Vagina (tissue), 2 donors: ENCODE results near the gene RBM4. TPM values are rescaled to one million over a fixed set of nuclear protein-coding genes. Genes with fewer than 3 reads are reported as not detected.
"Not testable (repeated sequence)": the region's sequence is repeated elsewhere in the genome, so short reads cannot be mapped to it uniquely, and the experiment has no call there.

Source experiments
- DNase-seq, 2 donors: peaks; one replicate each; pipeline ENCODE4 v3.0.0-alpha.2; 2017; ENCODE audit errors: extremely low spot score in 2 of 2
- H3K27ac ChIP-seq: fragments of 200-600 bp; sonication (generic); one replicate; pipeline ENCODE4 v1.5.1; 2019
- H3K27me3 ChIP-seq: fragments of 200-600 bp; sonication (generic); one replicate; pipeline ENCODE4 v1.5.1; 2019
- H3K36me3 ChIP-seq, 2 donors: fragments of 200-600 bp; sonication (generic); one replicate each; pipeline ENCODE4 v1.5.1; 2017 to 2019
- H3K4me1 ChIP-seq: fragments of 200-600 bp; sonication (generic); one replicate; pipeline ENCODE4 v1.5.1; 2019
- H3K4me3 ChIP-seq, 2 donors: fragments of 200-600 bp; sonication (generic); 1 replicate in 1 of 2; 2 replicates in 1 of 2; pipeline ENCODE4 v1.5.1; 2016 to 2019
- H3K9me3 ChIP-seq: fragments of 200-600 bp; sonication (generic); one replicate; pipeline ENCODE4 v1.5.1; 2019
- CTCF ChIP-seq, 3 experiments: fragments of 450-650 bp in 2 of 3; fragments of 200-600 bp in 1 of 3; sonication (generic) in 1 of 3; IDR thresholded peaks; one replicate each; pipeline ENCODE4 v1.5.1; 2017 to 2019; ENCODE audit warnings: antibody characterized with exemption in 3 of 3, mild to moderate bottlenecking in 2 of 3, moderate library complexity in 2 of 3
- POLR2A ChIP-seq, 2 donors: fragments of 450-650 bp; IDR thresholded peaks; one replicate each; pipeline ENCODE4 v1.6.1; 2017; ENCODE audit warnings: antibody characterized with exemption in 2 of 2, mild to moderate bottlenecking in 2 of 2, moderate library complexity in 2 of 2
- POLR2AphosphoS5 ChIP-seq, 2 donors: sonication (generic); formaldehyde crosslinking; IDR thresholded peaks; one replicate each; pipeline ENCODE4 v1.9.0; 2017; ENCODE audit warnings: antibody characterized with exemption in 2 of 2, mild to moderate bottlenecking in 2 of 2, low read depth in 1 of 2; ENCODE audit not compliant: insufficient read depth in 1 of 2
- intact Hi-C: fragments of 100-400 bp; cut with DNase I; formaldehyde crosslinking; loops from one replicate; pipeline ENCODE4 v1.15.1; 2023
- total RNA-seq: library from RNA; depleted of rRNA; stranded (reverse); fragments of >200 nt; gene quantifications from one replicate; pipeline ENCODE4 v1.2.3, GENCODE V29; 2016

Gene RBM4
- 61.1 TPM for total RNA-seq

GRCh38 chr11:66638177-66639065 is at the start of gene RBM4:
RBM4 (plus strand) TSS chr11:66638703; CDS start chr11:66639712, 1,009 bp downstream.
- Histone ChIP-seq H3K4me3 (peak within 1 kb of the TSS; percentile 77 to 97), H3K4me1 (peaks cover 65% of the 10 kb centered on the region), H3K27ac (peak within 1 kb of the TSS; percentile 82), H3K36me3 (peaks cover 0 to 30% of the 10 kb centered on the region in 2 donors), H3K27me3 (no peaks in the 10 kb centered on the region), H3K9me3 (no peaks in the 10 kb centered on the region)
- DNase-seq, result peak; percentile 100
- intact Hi-C loops, result no loop called here
- TF ChIP-seq POLR2A (IDR thresholded peaks at IDR 0.05) (peak; percentile 64 to 88), POLR2AphosphoS5 (IDR thresholded peaks at IDR 0.05; ENCODE audit: insufficient read depth in 1 of 2, low read depth in 1 of 2) (peak; percentile 92 to 99), CTCF (IDR thresholded peaks at IDR 0.05) (no peak)

GRCh38 chr11:66589315-66589714 is 49.2 kb upstream of the RBM4 start:
- intact Hi-C loops, DNase-seq, H3K9me3 ChIP-seq, H3K4me3 ChIP-seq, H3K27me3 ChIP-seq, H3K27ac ChIP-seq, H3K36me3 ChIP-seq: not testable (repeated sequence)
- H3K4me1 ChIP-seq, result peaks cover 19% of the 10 kb centered on the region

GRCh38 chr11:66589996-66590675 is 48.4 kb upstream of the RBM4 start:
- H3K27ac ChIP-seq, result no peak overlapping the region
- TF ChIP-seq CTCF (IDR thresholded peaks at IDR 0.05), result no peak
- H3K4me1 ChIP-seq, result peaks cover 26% of the 10 kb centered on the region
- intact Hi-C loops, result no loop called here
- H3K27me3 ChIP-seq, result no peaks in the 10 kb centered on the region
- no peaks in the 10 kb centered on the region for H3K36me3 ChIP-seq
- no peak for DNase-seq
- H3K4me3 ChIP-seq, result no peak overlapping the region
- no peaks in the 10 kb centered on the region for H3K9me3 ChIP-seq

GRCh38 chr11:66591175-66591574 is 47.3 kb upstream of the RBM4 start:
- H3K36me3 ChIP-seq, result no peaks in the 10 kb centered on the region
- intact Hi-C loops, result no loop called here
- H3K4me3 ChIP-seq, result no peak overlapping the region
- TF ChIP-seq POLR2A (IDR thresholded peaks at IDR 0.05) (no peak), CTCF (IDR thresholded peaks at IDR 0.05) (no peak), POLR2AphosphoS5 (IDR thresholded peaks at IDR 0.05; ENCODE audit: insufficient read depth in 1 of 2, low read depth in 1 of 2) (no peak)
- no peaks in the 10 kb centered on the region for H3K9me3 ChIP-seq
- no peak overlapping the region for H3K27ac ChIP-seq
- peaks cover 32% of the 10 kb centered on the region for H3K4me1 ChIP-seq
- H3K27me3 ChIP-seq, result no peaks in the 10 kb centered on the region
- no peak for DNase-seq

- H3K4me1 ChIP-seq, result peaks cover 32% of the 10 kb centered on the region
- no peaks in the 10 kb centered on the region for H3K36me3 ChIP-seq
- H3K27me3 ChIP-seq, result no peaks in the 10 kb centered on the region
- intact Hi-C loops, result no loop called here
- TF ChIP-seq POLR2AphosphoS5 (IDR thresholded peaks at IDR 0.05; ENCODE audit: insufficient read depth in 1 of 2, low read depth in 1 of 2), result peak; percentile 98 to 99
- TF ChIP-seq CTCF (IDR thresholded peaks at IDR 0.05), result peak; percentile 30 to 62 (median 58)
- TF ChIP-seq POLR2A (IDR thresholded peaks at IDR 0.05), result peak in 1 of 2 donors; percentile 93
- H3K9me3 ChIP-seq, result no peaks in the 10 kb centered on the region
- peak within 1 kb of the TSS; percentile 68 for H3K27ac ChIP-seq
- peak within 1 kb of the TSS; percentile 52 to 86 for H3K4me3 ChIP-seq
- peak in 1 of 2 donors; percentile 92 for DNase-seq
Observed at GRCh38 chr11:66592457-66593302, 45.8 kb upstream of the RBM4 start, which contains the start of the genes CCDC87 and CCS. CCDC87 (minus strand) TSS chr11:66593063; CDS start chr11:66593015, 48 bp downstream. CCS (plus strand) TSS chr11:66593185; CDS start chr11:66593262, 77 bp downstream.
